Loucy (cell line): ENCODE measurements around the gene SUFU.

Experiments
- H2AFZ ChIP-seq: fragments of 200-600 bp; sonication (generic); 2 replicates; pipeline ENCODE4 v1.6.0; 2016; ENCODE audit warnings: antibody characterized with exemption, mild to moderate bottlenecking, low read length, moderate library complexity
- H3F3A ChIP-seq: fragments of 200-600 bp; 2 replicates; pipeline ENCODE4 v1.6.0; 2016; ENCODE audit warnings: antibody characterized with exemption, low read depth, mild to moderate bottlenecking
- H3K27me3 ChIP-seq: fragments of 200-600 bp; sonication (generic); 2 replicates; pipeline ENCODE4 v1.6.1; 2014; ENCODE audit warnings: low read length, mild to moderate bottlenecking; ENCODE audit not compliant: insufficient read depth, poor library complexity, severe bottlenecking
- H3K36me3 ChIP-seq: fragments of 200-600 bp; sonication (generic); 2 replicates; pipeline ENCODE4 v1.6.1; 2016; ENCODE audit warnings: low read length; ENCODE audit not compliant: insufficient read depth
- H3K4me1 ChIP-seq: fragments of 200-600 bp; sonication (generic); 2 replicates; pipeline ENCODE4 v1.5.1; 2014; ENCODE audit warnings: low read length, mild to moderate bottlenecking; ENCODE audit not compliant: insufficient read depth, poor library complexity, severe bottlenecking
- H3K4me2 ChIP-seq: fragments of 200-600 bp; sonication (generic); 2 replicates; pipeline ENCODE4 v1.6.0; 2014; ENCODE audit warnings: antibody characterized with exemption, low read length, low read depth, mild to moderate bottlenecking; ENCODE audit not compliant: poor library complexity, severe bottlenecking
- H3K4me3 ChIP-seq: fragments of 200-600 bp; sonication (generic); 2 replicates; pipeline ENCODE4 v1.5.1; 2014; ENCODE audit warnings: low read length, mild to moderate bottlenecking, mixed read lengths; ENCODE audit not compliant: poor library complexity, severe bottlenecking
- H3K79me2 ChIP-seq: fragments of 200-600 bp; sonication (generic); 2 replicates; pipeline ENCODE4 v1.6.1; 2014; ENCODE audit warnings: low read length; ENCODE audit not compliant: insufficient read depth
- H3K9ac ChIP-seq: fragments of 200-600 bp; sonication (generic); 2 replicates; pipeline ENCODE4 v1.6.0; 2014; ENCODE audit warnings: mild to moderate bottlenecking, low read depth, low read length, moderate library complexity; ENCODE audit not compliant: poor library complexity, severe bottlenecking
- H3K9me2 ChIP-seq: fragments of 200-600 bp; sonication (generic); replicated peaks from 2 replicates; pipeline ENCODE4 v1.6.1; 2016; ENCODE audit warnings: low read depth, low read length, mixed read lengths
- H3K9me3 ChIP-seq: fragments of 200-600 bp; sonication (generic); 2 replicates; pipeline ENCODE4 v1.6.1; 2014; ENCODE audit warnings: mild to moderate bottlenecking, antibody characterized with exemption, low read length, low read depth; ENCODE audit not compliant: insufficient read depth
- H4K20me1 ChIP-seq: fragments of 200-600 bp; sonication (generic); 2 replicates; pipeline ENCODE4 v1.6.0; 2014; ENCODE audit warnings: antibody characterized with exemption, low read length, mild to moderate bottlenecking; ENCODE audit not compliant: insufficient read depth, poor library complexity, severe bottlenecking
- CTCF ChIP-seq: fragments of 200-600 bp; sonication (generic); conservative IDR thresholded peaks from 2 replicates; pipeline ENCODE4 v1.5.1; 2014; ENCODE audit warnings: mild to moderate bottlenecking, antibody characterized with exemption, low read length
- EZH2phosphoT487 ChIP-seq: fragments of 200-600 bp; IDR thresholded peaks from 2 replicates; pipeline ENCODE4 v1.6.1; 2018; ENCODE audit warnings: antibody characterized with exemption, mild to moderate bottlenecking, moderate library complexity, borderline replicate concordance

Gene SUFU

GRCh38 chr10:102605712-102606111, 101.9 kb downstream of the SUFU start:
- no peaks in the 10 kb centered on the region for H3K27me3 ChIP-seq
- H3K79me2 ChIP-seq, result no peaks in the 10 kb centered on the region
- no peak overlapping the region for H3K9ac ChIP-seq
- H3K36me3 ChIP-seq, result peaks cover 29% of the 10 kb centered on the region; the same call in 1 of the 2 replicates
- H3K4me2 ChIP-seq, result no peak overlapping the region
- TF ChIP-seq EZH2phosphoT487 (no peak), CTCF (no peak)
- H3K9me3 ChIP-seq, result no peaks in the 10 kb centered on the region
- no peaks in the 10 kb centered on the region for H3K9me2 ChIP-seq
- peaks cover 12% of the 10 kb centered on the region for H3K4me1 ChIP-seq
- H3K4me3 ChIP-seq, result no peak overlapping the region
- H2AFZ ChIP-seq, result no peak overlapping the region
- H3F3A ChIP-seq, result no peaks in the 10 kb centered on the region
- no peaks in the 10 kb centered on the region for H4K20me1 ChIP-seq

GRCh38 chr10:102608487-102608886, 104.7 kb downstream of the SUFU start:
- Histone ChIP-seq H4K20me1 (no peaks in the 10 kb centered on the region), H3K4me2 (no peak overlapping the region), H3K4me1 (peaks cover 22% of the 10 kb centered on the region), H3K36me3 (peaks cover 11% of the 10 kb centered on the region; the same call in 1 of the 2 replicates), H3K4me3 (no peak overlapping the region), H3K9me3 (no peaks in the 10 kb centered on the region), H3K9ac (no peak overlapping the region), H2AFZ (no peak overlapping the region), H3F3A (no peaks in the 10 kb centered on the region), H3K79me2 (no peaks in the 10 kb centered on the region), H3K9me2 (no peaks in the 10 kb centered on the region), H3K27me3 (no peaks in the 10 kb centered on the region)
- TF ChIP-seq CTCF, result peak; percentile 50
- TF ChIP-seq EZH2phosphoT487, result no peak

- H2AFZ ChIP-seq, result no peak overlapping the region
- no peak overlapping the region for H3K4me3 ChIP-seq
- no peaks in the 10 kb centered on the region for H3K9me3 ChIP-seq
- no peaks in the 10 kb centered on the region for H4K20me1 ChIP-seq
- no peak overlapping the region for H3K4me2 ChIP-seq
- H3F3A ChIP-seq, result peaks cover 2% of the 10 kb centered on the region; the same call in 1 of the 2 replicates
- no peak overlapping the region for H3K9ac ChIP-seq
- H3K36me3 ChIP-seq, result 0 out of 2 replicates have a peak, but pooled peaks cover 5% of the 10 kb centered on the region
- H3K27me3 ChIP-seq, result no peaks in the 10 kb centered on the region
- no peaks in the 10 kb centered on the region for H3K9me2 ChIP-seq
- no peaks in the 10 kb centered on the region for H3K79me2 ChIP-seq
- no peak for TF ChIP-seq CTCF
- TF ChIP-seq EZH2phosphoT487, result no peak
- peaks cover 32% of the 10 kb centered on the region for H3K4me1 ChIP-seq
Observed at GRCh38 chr10:102610441-102610887, 106.7 kb downstream of the SUFU start.
